K562 (cell line): ENCODE measurements around the gene ZNF574. TPM values are rescaled to one million over a fixed set of nuclear protein-coding genes. Genes with fewer than 3 reads are reported as not detected.

Experiments used
- C11orf30 ChIP-seq: fragments of 450-650 bp; IDR thresholded peaks from 2 replicates; pipeline ENCODE4 v1.6.1; 2016; ENCODE audit warnings: low read depth, mild to moderate bottlenecking
- E2F3 ChIP-seq: fragments of 250-450 bp; sonication (Bioruptor Pico); IDR thresholded peaks from 2 replicates; pipeline ENCODE4 v1.4.0; 2020; ENCODE audit warnings: mild to moderate bottlenecking
- HSF4 ChIP-seq: fragments of 250-450 bp; sonication (Bioruptor Pico); IDR thresholded peaks from 2 replicates; pipeline ENCODE4 v2.1.2; 2022; ENCODE audit warnings: mild to moderate bottlenecking, moderate library complexity, borderline replicate concordance
- JUND ChIP-seq, 2 experiments: IDR thresholded peaks; 2 replicates in 1 of 2; 3 replicates in 1 of 2; pipeline ENCODE4 v1.6.1; 2011; ENCODE audit warnings: borderline replicate concordance in 2 of 2, low read depth in 2 of 2, low read length in 2 of 2, improper control_type of control experiment in 1 of 2, missing biosample characterization in 1 of 2, missing genetic modification characterization in 1 of 2, missing genetic modification reagents in 1 of 2
- PHTF2 ChIP-seq: fragments of 250-450 bp; sonication (Bioruptor Pico); IDR thresholded peaks from 2 replicates; pipeline ENCODE4 v1.5.0; 2021; ENCODE audit warnings: mild to moderate bottlenecking
- TGIF2 ChIP-seq: sonication (generic); formaldehyde crosslinking; IDR thresholded peaks from 2 replicates; pipeline ENCODE4 v1.8.1; 2022; ENCODE audit warnings: mild to moderate bottlenecking, missing genetic modification reagents, moderate library complexity
- polyA plus RNA-seq, 8 experiments: library from polyadenylated mRNA; depleted of rRNA in 4 of 8; stranded (reverse) in 5 of 8; unstranded in 3 of 8; fragments of >200 nt; fragmentation: Nextera tagmentation in 2 of 8; fragmentation: Illumina TruSeq in 1 of 8; extraction: Ambion mirVana in 2 of 8; extraction: Trizol in 1 of 8; gene quantifications; 2 replicates each; pipeline versions ENCODE4 v1.2.1 to v1.2.3, GENCODE V29; 2011 to 2014; ENCODE audit warnings: inconsistent platforms in 1 of 8, missing spikeins in 1 of 8
- total RNA-seq, 7 experiments: library from RNA; depleted of rRNA in 6 of 7; stranded (reverse); fragments of >200 nt in 6 of 7; fragmentation: Illumina TruSeq in 2 of 7; extraction: Trizol in 2 of 7; gene quantifications; 2 replicates each; pipeline versions ENCODE4 v1.2.1 to v1.2.3, GENCODE V29; 2011 to 2021; ENCODE audit warnings: low replicate concordance in 1 of 7
- TF ChIP-seq, protein P1 (sequence below): fragments of 450-650 bp; IDR thresholded peaks from 2 replicates; pipeline ENCODE4 v1.6.1; 2018; ENCODE audit not compliant: partially characterized antibody
- TF ChIP-seq, protein P2 (sequence below): fragments of 450-650 bp; formaldehyde crosslinking; IDR thresholded peaks from 2 replicates; pipeline ENCODE4 v1.4.0; 2020; ENCODE audit warnings: mild to moderate bottlenecking, moderate library complexity
- TF ChIP-seq, protein P3 (sequence below): fragments of 450-650 bp; IDR thresholded peaks from 2 replicates; pipeline ENCODE4 v1.6.1; 2016; ENCODE audit warnings: mild to moderate bottlenecking
- TF ChIP-seq, protein P4 (sequence below): IDR thresholded peaks from 2 replicates; pipeline ENCODE4 v1.6.1; 2012; ENCODE audit warnings: low read depth, low read length, improper control_type of control experiment, borderline replicate concordance
- TF ChIP-seq, protein P5 (sequence below): conservative IDR thresholded peaks from 2 replicates; pipeline ENCODE4 v1.6.1; 2011; ENCODE audit warnings: low read depth, mild to moderate bottlenecking, low read length; ENCODE audit not compliant: control insufficient read depth

The ZNF574 gene
- total and polyA plus RNA-seq, 9 of the 15 experiments (the other 6 are each of a cell fraction or from before 2014, with no cell fraction given): 0.24 to 20.7 (median 8.4) TPM

DNA sequence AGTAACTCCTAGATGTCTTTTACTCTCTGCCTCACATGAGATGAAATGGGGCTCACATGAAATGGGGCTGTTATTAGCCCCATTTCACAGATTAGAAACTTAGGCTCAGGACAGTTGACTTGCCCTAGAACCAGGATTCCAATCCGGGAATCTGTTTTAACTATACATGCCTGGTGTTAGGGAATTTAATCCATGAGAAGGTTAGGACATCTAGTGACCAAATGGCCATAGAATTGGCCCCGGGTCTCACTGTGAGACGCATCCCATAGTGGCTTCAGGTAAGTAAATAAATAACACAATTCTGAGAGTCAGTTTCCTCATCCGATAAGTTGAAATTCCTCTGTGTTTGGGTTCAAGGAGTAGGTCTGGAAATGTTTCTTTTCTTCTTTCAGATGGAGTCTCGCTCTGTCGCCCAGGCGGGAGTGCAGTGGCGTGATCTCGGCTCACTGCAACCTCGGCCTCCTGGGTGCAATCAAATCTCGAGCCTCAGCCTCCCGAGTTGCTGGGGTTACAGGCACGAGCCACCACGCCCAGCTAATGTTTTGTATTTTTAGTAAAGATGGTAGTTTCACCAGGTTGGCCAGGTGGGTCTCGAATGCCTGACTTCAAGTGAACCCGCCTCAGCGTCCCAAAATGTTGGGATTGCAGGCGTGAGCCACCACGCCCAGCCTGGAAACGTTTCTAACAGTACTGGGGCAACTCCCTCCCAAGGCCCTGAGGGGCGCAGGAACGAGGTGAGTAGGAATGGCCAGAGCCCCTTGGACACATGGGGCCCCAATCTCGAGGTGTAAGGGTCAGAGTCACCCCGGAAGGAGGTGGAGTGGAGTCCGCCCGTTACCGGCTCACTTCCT, 1.2 kb upstream of the ZNF574 start (continued):
- TF ChIP-seq, protein P1, sequence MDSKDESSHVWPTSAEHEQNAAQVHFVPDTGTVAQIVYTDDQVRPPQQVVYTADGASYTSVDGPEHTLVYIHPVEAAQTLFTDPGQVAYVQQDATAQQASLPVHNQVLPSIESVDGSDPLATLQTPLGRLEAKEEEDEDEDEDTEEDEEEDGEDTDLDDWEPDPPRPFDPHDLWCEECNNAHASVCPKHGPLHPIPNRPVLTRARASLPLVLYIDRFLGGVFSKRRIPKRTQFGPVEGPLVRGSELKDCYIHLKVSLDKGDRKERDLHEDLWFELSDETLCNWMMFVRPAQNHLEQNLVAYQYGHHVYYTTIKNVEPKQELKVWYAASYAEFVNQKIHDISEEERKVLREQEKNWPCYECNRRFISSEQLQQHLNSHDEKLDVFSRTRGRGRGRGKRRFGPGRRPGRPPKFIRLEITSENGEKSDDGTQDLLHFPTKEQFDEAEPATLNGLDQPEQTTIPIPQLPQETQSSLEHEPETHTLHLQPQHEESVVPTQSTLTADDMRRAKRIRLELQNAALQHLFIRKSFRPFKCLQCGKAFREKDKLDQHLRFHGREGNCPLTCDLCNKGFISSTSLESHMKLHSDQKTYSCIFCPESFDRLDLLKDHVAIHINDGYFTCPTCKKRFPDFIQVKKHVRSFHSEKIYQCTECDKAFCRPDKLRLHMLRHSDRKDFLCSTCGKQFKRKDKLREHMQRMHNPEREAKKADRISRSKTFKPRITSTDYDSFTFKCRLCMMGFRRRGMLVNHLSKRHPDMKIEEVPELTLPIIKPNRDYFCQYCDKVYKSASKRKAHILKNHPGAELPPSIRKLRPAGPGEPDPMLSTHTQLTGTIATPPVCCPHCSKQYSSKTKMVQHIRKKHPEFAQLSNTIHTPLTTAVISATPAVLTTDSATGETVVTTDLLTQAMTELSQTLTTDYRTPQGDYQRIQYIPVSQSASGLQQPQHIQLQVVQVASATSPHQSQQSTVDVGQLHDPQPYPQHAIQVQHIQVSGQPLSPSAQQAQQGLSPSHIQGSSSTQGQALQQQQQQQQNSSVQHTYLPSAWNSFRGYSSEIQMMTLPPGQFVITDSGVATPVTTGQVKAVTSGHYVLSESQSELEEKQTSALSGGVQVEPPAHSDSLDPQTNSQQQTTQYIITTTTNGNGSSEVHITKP: peak; percentile 23
- TF ChIP-seq JUND (IDR thresholded peaks at IDR 0.05; ENCODE audit: borderline replicate concordance, low read depth, low read length) (peak; percentile 5; the same call in 1 of the 2 replicates), JUND (tag; IDR thresholded peaks at IDR 0.05; ENCODE audit: borderline replicate concordance, low read depth, low read length) (no peak), HSF4 (CRISPR knock-in tag) (no peak), E2F3 (CRISPR knock-in tag) (0 out of 2 replicates have a peak, but pooled peaks have one; percentile 14), TGIF2 (CRISPR knock-in tag) (no peak), C11orf30 (no peak), PHTF2 (no peak)
- TF ChIP-seq, protein P2, sequence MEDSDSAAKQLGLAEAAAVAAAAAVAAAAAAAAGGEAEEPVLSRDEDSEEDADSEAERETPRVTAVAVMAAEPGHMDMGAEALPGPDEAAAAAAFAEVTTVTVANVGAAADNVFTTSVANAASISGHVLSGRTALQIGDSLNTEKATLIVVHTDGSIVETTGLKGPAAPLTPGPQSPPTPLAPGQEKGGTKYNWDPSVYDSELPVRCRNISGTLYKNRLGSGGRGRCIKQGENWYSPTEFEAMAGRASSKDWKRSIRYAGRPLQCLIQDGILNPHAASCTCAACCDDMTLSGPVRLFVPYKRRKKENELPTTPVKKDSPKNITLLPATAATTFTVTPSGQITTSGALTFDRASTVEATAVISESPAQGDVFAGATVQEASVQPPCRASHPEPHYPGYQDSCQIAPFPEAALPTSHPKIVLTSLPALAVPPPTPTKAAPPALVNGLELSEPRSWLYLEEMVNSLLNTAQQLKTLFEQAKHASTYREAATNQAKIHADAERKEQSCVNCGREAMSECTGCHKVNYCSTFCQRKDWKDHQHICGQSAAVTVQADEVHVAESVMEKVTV: no peak
- TF ChIP-seq, protein P3, sequence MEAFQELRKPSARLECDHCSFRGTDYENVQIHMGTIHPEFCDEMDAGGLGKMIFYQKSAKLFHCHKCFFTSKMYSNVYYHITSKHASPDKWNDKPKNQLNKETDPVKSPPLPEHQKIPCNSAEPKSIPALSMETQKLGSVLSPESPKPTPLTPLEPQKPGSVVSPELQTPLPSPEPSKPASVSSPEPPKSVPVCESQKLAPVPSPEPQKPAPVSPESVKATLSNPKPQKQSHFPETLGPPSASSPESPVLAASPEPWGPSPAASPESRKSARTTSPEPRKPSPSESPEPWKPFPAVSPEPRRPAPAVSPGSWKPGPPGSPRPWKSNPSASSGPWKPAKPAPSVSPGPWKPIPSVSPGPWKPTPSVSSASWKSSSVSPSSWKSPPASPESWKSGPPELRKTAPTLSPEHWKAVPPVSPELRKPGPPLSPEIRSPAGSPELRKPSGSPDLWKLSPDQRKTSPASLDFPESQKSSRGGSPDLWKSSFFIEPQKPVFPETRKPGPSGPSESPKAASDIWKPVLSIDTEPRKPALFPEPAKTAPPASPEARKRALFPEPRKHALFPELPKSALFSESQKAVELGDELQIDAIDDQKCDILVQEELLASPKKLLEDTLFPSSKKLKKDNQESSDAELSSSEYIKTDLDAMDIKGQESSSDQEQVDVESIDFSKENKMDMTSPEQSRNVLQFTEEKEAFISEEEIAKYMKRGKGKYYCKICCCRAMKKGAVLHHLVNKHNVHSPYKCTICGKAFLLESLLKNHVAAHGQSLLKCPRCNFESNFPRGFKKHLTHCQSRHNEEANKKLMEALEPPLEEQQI: no peak
- TF ChIP-seq, protein P4, sequence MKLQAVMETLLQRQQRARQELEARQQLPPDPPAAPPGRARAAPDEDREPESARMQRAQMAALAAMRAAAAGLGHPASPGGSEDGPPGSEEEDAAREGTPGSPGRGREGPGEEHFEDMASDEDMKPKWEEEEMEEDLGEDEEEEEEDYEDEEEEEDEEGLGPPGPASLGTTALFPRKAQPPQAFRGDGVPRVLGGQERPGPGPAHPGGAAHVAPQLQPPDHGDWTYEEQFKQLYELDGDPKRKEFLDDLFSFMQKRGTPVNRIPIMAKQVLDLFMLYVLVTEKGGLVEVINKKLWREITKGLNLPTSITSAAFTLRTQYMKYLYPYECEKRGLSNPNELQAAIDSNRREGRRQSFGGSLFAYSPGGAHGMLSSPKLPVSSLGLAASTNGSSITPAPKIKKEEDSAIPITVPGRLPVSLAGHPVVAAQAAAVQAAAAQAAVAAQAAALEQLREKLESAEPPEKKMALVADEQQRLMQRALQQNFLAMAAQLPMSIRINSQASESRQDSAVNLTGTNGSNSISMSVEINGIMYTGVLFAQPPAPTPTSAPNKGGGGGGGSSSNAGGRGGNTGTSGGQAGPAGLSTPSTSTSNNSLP: no peak
- TF ChIP-seq, protein P5, sequence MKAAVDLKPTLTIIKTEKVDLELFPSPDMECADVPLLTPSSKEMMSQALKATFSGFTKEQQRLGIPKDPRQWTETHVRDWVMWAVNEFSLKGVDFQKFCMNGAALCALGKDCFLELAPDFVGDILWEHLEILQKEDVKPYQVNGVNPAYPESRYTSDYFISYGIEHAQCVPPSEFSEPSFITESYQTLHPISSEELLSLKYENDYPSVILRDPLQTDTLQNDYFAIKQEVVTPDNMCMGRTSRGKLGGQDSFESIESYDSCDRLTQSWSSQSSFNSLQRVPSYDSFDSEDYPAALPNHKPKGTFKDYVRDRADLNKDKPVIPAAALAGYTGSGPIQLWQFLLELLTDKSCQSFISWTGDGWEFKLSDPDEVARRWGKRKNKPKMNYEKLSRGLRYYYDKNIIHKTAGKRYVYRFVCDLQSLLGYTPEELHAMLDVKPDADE: no peak
